ENCODE measurements around the gene SDF2.

The SDF2 gene

DNA sequence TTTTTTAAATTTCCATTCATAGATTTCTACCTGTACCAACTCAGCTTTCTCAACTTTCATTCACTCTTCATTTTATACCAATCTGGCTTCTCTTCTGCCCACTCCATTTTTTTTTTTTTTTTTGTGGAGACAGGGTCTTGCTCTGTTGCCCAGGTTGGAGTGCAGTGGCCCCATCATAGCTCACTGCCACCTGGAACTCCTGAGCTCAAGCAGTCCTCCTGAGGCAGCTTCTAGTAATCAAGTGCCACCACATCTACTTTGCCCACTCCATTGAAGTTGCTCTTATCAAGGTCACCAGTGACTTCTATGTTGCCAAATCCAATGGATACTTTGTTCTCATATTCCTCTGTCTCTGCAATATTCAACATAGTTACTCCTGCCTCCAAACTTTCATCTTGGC lies 2.0 kb upstream of the SDF2 start:
- TF ChIP-seq YY1 (IDR thresholded peaks at IDR 0.05; ENCODE audit: low read depth) (no peak), FOXM1 (IDR thresholded peaks at IDR 0.05; ENCODE audit: borderline replicate concordance, low read depth) (no peak), RAD21 (IDR thresholded peaks at IDR 0.05; ENCODE audit: low read depth) (no peak)
- TF ChIP-seq, protein P1, sequence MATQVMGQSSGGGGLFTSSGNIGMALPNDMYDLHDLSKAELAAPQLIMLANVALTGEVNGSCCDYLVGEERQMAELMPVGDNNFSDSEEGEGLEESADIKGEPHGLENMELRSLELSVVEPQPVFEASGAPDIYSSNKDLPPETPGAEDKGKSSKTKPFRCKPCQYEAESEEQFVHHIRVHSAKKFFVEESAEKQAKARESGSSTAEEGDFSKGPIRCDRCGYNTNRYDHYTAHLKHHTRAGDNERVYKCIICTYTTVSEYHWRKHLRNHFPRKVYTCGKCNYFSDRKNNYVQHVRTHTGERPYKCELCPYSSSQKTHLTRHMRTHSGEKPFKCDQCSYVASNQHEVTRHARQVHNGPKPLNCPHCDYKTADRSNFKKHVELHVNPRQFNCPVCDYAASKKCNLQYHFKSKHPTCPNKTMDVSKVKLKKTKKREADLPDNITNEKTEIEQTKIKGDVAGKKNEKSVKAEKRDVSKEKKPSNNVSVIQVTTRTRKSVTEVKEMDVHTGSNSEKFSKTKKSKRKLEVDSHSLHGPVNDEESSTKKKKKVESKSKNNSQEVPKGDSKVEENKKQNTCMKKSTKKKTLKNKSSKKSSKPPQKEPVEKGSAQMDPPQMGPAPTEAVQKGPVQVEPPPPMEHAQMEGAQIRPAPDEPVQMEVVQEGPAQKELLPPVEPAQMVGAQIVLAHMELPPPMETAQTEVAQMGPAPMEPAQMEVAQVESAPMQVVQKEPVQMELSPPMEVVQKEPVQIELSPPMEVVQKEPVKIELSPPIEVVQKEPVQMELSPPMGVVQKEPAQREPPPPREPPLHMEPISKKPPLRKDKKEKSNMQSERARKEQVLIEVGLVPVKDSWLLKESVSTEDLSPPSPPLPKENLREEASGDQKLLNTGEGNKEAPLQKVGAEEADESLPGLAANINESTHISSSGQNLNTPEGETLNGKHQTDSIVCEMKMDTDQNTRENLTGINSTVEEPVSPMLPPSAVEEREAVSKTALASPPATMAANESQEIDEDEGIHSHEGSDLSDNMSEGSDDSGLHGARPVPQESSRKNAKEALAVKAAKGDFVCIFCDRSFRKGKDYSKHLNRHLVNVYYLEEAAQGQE (IDR thresholded peaks at IDR 0.05; ENCODE audit: low read depth) = no peak

DNA sequence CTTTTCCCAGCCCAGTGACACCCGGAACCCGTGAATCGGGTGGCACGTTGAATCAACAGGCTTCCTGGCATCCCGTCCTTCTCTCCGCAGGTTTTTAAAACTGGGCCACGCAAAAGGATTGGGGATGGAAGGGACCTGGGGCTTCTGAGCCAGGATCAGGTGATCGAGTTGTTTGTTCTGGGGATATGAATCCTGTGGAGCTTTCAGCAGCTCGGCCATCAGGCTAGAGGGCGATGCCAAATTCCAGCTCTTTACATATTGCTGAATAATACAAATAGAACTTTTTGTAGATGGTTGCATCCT lies 772 bp upstream of the SDF2 start:
- TF ChIP-seq EP300 (IDR thresholded peaks at IDR 0.05; ENCODE audit: borderline replicate concordance) = no peak
- TF ChIP-seq TAF1 (IDR thresholded peaks at IDR 0.05; ENCODE audit: low read depth) = no peak
- 0 out of 2 replicates have a peak, but pooled peaks have one; percentile 6 for TF ChIP-seq ZBTB7A (IDR thresholded peaks at IDR 0.05; ENCODE audit: low read depth)
- TF ChIP-seq RAD21 (IDR thresholded peaks at IDR 0.05; ENCODE audit: low read depth) = no peak

DNA sequence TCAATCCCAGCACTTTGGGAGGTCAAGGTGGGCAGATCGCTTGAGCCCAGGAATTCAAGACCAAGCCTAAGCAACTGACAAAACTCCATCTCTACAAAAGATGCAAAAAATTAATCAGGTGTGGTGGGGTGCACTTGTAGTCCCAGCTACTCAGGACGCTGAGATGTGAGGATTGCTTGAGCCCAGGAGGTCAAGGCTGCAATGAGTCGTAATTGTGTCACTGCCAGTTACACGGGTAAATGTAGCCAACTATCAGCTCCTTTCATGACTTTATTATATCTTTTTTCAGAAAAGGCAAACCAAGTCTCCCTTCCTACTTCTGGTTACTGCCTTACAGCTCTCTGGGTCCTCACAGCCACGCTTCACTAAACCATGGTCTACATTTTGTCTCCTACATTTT lies 4.0 kb downstream of the SDF2 start:
- TF ChIP-seq, protein P2, sequence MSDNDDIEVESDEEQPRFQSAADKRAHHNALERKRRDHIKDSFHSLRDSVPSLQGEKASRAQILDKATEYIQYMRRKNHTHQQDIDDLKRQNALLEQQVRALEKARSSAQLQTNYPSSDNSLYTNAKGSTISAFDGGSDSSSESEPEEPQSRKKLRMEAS (IDR thresholded peaks at IDR 0.05) = no peak
- TF ChIP-seq, protein P3, sequence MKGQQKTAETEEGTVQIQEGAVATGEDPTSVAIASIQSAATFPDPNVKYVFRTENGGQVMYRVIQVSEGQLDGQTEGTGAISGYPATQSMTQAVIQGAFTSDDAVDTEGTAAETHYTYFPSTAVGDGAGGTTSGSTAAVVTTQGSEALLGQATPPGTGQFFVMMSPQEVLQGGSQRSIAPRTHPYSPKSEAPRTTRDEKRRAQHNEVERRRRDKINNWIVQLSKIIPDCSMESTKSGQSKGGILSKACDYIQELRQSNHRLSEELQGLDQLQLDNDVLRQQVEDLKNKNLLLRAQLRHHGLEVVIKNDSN (IDR thresholded peaks at IDR 0.05) = no peak
- no peak for TF ChIP-seq ZBTB7A (IDR thresholded peaks at IDR 0.05; ENCODE audit: low read depth)

DNA sequence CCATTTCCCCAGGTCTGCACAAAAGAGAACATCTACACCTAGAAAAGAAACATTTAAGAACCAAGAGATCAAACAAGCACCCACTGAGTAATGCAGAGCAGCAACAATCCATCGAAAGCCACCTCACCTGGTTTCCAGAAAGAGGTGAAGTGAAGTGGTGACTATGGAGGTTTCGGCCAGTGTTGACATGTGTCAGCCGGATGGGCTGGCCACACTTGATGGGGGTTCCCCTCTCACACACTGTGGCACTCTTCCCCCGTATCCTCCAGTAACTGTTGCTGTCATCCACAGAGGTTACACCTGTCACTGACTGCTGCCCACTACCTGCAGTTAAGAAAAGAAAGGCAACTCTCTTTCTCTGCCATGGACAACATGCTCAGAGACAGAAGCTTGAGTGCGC lies 6.5 kb downstream of the SDF2 start:
- TF ChIP-seq TAF1 (IDR thresholded peaks at IDR 0.05; ENCODE audit: low read depth) (no peak), CEBPB (IDR thresholded peaks at IDR 0.05) (no peak), EP300 (IDR thresholded peaks at IDR 0.05; ENCODE audit: borderline replicate concordance) (no peak), RAD21 (IDR thresholded peaks at IDR 0.05; ENCODE audit: low read depth) (no peak), TCF12 (IDR thresholded peaks at IDR 0.05; ENCODE audit: low read depth) (no peak), FOXM1 (IDR thresholded peaks at IDR 0.05; ENCODE audit: borderline replicate concordance, low read depth) (no peak), CREB1 (IDR thresholded peaks at IDR 0.05; ENCODE audit: low read depth) (no peak), YY1 (IDR thresholded peaks at IDR 0.05; ENCODE audit: low read depth) (no peak), ZBTB7A (IDR thresholded peaks at IDR 0.05; ENCODE audit: low read depth) (no peak), NFIC (IDR thresholded peaks at IDR 0.05) (no peak)
- TF ChIP-seq, protein P2 (IDR thresholded peaks at IDR 0.05) = no peak
- TF ChIP-seq, protein P3 (IDR thresholded peaks at IDR 0.05) = no peak

DNA sequence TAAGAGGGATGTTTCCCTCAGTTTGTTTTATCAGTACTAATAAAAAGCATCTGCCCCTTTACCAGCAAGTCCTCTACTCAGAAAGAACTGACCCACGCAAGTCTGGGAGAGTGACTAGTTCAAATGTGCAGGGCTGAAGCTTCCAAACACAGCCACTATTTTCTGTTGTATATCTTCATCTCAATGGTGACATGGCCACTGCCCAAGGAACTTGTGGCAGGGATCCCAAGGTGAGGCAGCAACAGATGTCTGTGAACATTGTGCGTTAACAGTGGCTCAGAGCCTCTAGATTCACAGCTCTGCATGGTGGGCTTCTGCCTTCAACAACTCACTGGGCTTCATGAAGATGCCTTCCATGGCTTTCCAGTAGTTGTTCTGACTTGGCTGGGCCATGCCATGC lies 13.0 kb downstream of the SDF2 start:
- TF ChIP-seq NFIC (IDR thresholded peaks at IDR 0.05) = no peak

DNA sequence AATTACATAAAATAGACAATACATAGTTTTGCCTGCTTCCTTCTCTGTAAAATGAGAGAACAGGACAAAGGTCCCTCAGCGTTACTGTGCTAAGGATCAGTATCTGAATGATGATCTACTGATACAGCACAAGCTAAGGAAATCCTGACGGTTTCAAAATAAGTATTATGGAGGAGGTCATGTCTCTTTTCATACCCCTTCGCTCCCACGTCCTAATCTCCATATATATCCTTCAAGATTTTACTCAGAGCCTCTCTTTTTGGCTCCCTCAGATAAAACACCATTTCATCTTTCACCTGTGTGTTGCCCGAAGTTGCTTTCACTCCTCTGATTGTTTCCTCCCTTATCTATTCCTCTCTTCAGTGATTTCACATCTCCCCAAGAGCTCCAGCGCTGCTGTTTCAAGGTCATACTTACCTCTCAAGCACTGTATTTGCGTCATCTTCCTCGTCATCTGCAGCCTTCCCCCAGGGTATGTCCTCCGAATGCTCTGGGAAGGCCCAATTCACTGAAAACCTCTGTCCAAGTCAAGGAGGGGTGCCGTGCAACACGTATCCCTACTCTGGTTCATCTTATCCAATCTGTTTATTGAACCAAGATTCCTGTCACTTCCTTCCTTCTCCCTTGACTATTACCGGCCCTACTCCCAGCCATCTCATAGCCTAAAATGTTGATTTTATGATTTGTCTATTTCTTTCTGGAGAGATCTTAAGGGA lies 15.5 kb downstream of the SDF2 start:
- TF ChIP-seq TCF12 (IDR thresholded peaks at IDR 0.05; ENCODE audit: low read depth) = no peak
- no peak for TF ChIP-seq YY1 (IDR thresholded peaks at IDR 0.05; ENCODE audit: low read depth)
- no peak for TF ChIP-seq FOXM1 (IDR thresholded peaks at IDR 0.05; ENCODE audit: borderline replicate concordance, low read depth)
- TF ChIP-seq, protein P1 (IDR thresholded peaks at IDR 0.05; ENCODE audit: low read depth) = no peak
- TF ChIP-seq NFIC (IDR thresholded peaks at IDR 0.05) = no peak
- TF ChIP-seq EGR1 (IDR thresholded peaks at IDR 0.05) = no peak
- no peak for TF ChIP-seq ZBTB7A (IDR thresholded peaks at IDR 0.05; ENCODE audit: low read depth)
- TF ChIP-seq, protein P2 (IDR thresholded peaks at IDR 0.05) = no peak
- no peak for TF ChIP-seq TAF1 (IDR thresholded peaks at IDR 0.05; ENCODE audit: low read depth)
- TF ChIP-seq EP300 (IDR thresholded peaks at IDR 0.05; ENCODE audit: borderline replicate concordance) = no peak
- TF ChIP-seq TEAD4 (IDR thresholded peaks at IDR 0.05) = no peak
- TF ChIP-seq CREB1 (IDR thresholded peaks at IDR 0.05; ENCODE audit: low read depth) = no peak
- no peak for TF ChIP-seq CEBPB (IDR thresholded peaks at IDR 0.05)
- no peak for TF ChIP-seq RAD21 (IDR thresholded peaks at IDR 0.05; ENCODE audit: low read depth)
- TF ChIP-seq, protein P3 (IDR thresholded peaks at IDR 0.05) = no peak

Measured in Ishikawa (cell line).